Activated gamma-delta T cell treated with anti-CD3 and anti-CD28 coated beads, Interleukin-2, amount 50 U/mL, for 16 hours (primary cell): ENCODE measurements around the gene CYB561A3.

Experiments used
- DNase-seq: peaks from one replicate; pipeline ENCODE4 v3.0.0-alpha.2; 2020; ENCODE audit warnings: low read depth

Gene CYB561A3

GRCh38 chr11:61325649-61326414, 35.9 kb downstream of the CYB561A3 start:
- DNase-seq, result no peak

DNA sequence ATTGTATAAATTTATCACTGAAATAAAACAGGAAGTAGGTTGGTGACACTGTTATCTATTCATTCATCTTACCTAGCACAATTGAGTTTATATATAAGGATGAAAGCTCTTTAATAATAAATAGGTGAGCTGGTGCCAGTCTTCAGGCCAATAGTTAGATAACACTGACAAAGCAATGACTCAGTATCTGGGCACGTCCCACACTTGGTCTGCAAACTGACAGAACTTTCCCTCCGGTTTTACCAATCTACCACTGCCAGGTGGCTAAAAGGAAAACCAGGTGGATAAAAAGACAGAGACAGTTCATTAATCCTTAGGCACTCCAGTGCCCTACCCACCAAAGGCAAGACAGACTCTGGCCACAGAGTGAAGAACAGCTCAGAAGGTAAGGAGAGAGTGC, 46.4 kb downstream of the CYB561A3 start:
- no peak for DNase-seq

GRCh38 chr11:61310749-61311148, 50.9 kb downstream of the CYB561A3 start:
- no peak for DNase-seq

DNA sequence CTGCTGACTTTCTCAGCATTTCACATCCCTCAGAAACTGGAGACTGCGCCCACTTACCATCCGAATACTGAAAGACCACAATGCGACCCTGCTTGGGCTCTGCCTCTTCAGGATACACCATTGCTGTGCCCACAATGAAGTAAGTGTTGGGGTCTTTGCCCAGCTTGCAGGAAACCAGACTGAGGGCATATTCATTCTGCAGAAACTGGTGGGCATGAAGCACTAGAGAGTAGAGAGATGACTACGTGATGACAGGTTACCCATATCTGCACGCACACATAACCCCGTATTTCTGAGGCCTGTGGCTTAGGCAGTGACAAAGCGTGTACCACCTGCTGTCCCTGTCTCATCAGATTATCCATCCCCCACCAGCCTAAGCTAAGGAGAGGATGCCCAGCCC, 51.9 kb downstream of the CYB561A3 start:
- DNase-seq, result no peak

- DNase-seq, result no peak
Measured at GRCh38 chr11:61309141-61309540, 52.5 kb downstream of the CYB561A3 start.

- no peak for DNase-seq
Measured at GRCh38 chr11:61307354-61307753, 54.3 kb downstream of the CYB561A3 start.

DNA sequence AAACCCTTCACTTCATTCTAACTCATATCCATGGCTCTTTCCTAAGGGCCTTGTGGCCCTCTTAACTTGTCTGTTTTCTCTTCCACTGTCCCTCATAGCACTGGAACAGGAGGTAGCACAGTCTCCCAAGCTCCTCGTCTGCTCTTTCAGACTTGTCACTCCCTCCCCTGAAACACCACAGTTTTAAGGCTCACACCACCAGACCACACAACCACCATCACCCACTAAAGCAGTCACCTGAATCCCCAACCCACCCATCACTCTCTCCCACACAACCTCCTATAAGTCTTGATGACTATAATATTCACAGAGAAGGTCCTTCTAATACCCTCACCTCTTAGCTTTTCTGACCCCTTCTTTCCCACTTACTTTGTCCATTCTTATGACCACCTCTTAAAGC, 55.5 kb downstream of the CYB561A3 start:
- DNase-seq, result no peak

DNA sequence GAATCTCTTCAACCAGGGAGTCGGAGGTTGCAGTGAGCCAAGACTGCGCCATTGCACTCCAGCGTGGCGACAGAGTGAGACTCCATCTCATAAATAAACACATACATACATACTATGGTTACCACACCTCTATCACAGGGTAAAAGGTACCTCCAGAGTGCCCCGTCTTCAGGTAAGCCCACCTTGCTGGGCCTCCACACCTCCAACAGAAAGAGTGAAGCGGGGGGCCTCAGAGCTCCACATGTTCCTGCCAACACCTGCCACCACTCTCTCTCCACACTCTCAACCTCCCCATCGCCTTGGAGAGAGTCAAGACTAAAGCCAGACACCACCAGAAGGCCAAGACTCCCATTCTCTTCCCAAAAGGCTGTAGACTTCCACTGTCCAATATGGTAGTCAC, 56.3 kb downstream of the CYB561A3 start:
- DNase-seq, result no peak

DNA sequence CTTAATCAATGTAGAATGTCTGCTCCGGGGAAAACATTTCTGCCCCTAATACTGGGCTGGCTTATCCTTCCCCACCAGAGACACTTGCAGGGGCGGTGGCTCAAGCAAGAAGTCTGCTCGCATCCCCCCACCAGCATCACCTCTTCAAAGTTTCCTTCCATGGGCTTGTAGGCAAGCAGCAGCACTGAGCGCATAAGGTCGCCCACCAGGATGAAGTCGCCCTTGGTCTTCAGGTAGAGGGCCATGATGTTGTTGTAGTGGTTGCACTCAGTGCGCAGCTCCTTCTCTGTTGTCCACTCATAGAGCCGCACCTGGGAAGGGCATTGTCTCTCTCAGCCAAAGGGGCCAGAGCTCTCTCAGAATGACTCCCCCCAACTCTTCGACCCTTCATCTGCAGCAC, 58.0 kb downstream of the CYB561A3 start:
- DNase-seq, result no peak

- no peak for DNase-seq
Measured at GRCh38 chr11:61302550-61302949, 59.1 kb downstream of the CYB561A3 start.
